ENCODE measurements around the gene ITGB3BP.
"Not testable (repeated sequence)": the region's sequence is repeated elsewhere in the genome, so short reads cannot be mapped to it uniquely, and the experiment has no call there.

ITGB3BP gene

GRCh38 chr1:63501256-63501655 is 21.8 kb downstream of the ITGB3BP start:
- DNase-seq, result no peak

- DNase-seq, result no peak
These were observed 24.9 kb downstream of the ITGB3BP start for GRCh38 chr1:63498106-63498505.

GRCh38 chr1:63497577-63497976 is 25.4 kb downstream of the ITGB3BP start:
- DNase-seq, result no peak

GRCh38 chr1:63487336-63488065 is 35.5 kb downstream of the ITGB3BP start:
- DNase-seq, result no peak

DNA sequence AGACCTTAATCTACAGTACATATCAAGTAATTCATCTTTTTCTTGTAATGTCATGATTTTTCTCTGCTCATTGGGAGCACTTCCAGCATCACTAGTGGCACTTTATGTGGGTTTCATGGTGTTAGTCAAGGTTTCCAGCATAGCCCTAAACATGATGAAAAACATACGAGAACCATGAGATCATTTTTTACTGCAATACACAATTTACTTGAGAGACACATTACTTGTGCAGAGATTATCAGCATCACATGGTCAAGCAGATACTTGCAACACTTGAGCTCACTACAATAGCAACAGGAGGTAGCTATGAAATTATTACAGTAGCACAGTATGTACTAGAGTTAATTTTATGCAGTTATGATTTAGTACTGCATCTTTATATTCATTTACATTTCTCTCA is 36.4 kb downstream of the ITGB3BP start:
- DNase-seq, result no peak

- no peak for DNase-seq
These were observed 43.0 kb downstream of the ITGB3BP start for GRCh38 chr1:63480057-63480456.

- no peak for DNase-seq
These were observed 47.3 kb downstream of the ITGB3BP start for GRCh38 chr1:63475761-63476160.

- DNase-seq, result not testable (repeated sequence)
These were observed 54.3 kb downstream of the ITGB3BP start for GRCh38 chr1:63468683-63469082.

GRCh38 chr1:63466759-63467158 is 56.3 kb downstream of the ITGB3BP start:
- DNase-seq, result no peak

DNA sequence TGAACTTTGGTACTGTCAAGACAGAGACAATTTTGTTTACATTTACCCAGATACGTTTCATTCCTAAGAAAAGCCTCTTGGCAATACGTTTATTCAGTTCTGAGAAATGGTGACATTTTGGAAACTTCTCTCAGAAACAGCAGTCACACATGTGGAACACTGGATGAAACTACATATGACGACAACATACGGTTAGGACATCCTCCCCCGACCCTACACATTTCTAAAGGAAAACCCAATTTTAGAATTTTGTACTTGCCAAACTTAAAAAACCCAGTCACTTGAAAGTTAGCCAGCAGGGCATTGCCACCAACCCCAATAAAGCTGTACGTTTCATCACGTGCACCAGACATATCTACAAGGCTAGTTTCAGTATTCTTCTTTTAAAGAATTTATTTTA is 56.8 kb downstream of the ITGB3BP start:
- no peak for DNase-seq

GRCh38 chr1:63463248-63463647 is 59.8 kb downstream of the ITGB3BP start:
- no peak for DNase-seq

DNA sequence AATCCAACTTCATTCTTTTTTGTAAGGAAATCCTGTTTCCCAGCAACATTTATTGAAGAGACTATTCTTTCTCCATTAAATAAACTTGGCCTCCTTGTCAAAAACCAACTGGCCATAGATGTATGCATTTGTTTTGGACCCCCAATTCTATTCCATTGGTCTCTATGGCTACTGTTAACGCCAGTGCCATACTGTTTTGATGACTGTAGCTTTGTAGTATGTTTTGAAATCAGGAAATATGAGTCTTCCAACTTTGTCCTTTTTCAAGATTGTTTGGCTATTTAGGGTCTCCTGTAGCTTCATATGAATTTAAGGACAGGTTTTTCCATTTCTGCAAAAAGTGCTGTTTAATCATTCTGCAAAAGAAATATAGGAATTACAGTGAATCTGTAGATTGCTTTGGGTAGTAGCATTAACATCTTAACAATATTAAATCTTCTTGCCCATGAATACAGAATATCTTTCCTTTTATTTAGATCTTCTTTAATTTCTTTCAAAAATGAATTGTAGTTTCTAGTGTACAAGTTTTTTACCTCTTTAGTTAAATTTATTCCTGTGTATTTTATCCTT is 61.3 kb downstream of the ITGB3BP start:
- no peak for DNase-seq

GRCh38 chr1:63458750-63459149 is 64.3 kb downstream of the ITGB3BP start:
- no peak for DNase-seq

DNA sequence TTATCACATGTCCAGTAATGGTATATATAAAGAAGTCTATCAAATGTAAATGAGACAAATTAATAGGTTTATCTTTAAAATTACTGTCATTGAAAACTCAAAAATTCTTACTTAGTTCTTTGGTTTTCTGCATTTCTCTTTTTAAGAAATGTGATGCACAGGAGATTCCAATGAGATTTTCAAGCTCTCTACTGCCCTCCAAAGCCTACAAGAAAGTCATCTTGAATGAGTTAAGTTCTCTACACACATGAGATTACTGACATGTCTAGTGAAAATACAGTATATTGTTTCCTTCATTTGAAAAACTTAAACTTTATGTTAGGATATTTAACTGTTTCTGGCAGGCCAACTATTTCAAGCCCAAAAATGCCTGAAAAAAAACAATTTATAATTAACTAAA is 68.8 kb downstream of the ITGB3BP start:
- no peak for DNase-seq

- DNase-seq, result no peak
These were observed 69.8 kb downstream of the ITGB3BP start for GRCh38 chr1:63453232-63453631.

GRCh38 chr1:63450416-63450815 is 72.6 kb downstream of the ITGB3BP start:
- DNase-seq, result no peak

DNA sequence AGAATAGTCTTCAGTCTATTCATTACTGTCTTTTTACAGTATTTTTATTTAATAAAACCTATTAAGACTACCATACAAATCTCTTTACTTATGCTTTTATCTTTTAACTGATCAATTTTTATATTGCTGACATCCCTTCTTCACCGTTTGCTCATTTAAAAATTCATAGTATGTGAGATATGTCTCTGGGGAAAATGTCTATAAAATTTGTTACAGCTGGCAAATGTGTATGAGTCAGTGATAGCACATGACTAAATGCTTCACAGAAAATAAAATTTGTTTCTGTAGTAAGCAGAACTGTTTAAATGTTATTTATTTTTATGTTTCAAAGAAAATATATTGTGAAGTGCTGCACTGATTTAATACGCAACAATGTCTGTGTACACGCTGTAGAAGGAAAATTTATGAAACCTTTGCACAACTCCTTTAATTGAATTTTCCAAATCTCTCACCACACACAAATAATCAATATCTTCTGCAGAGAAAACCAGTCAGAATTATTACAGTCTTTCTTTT is 74.2 kb downstream of the ITGB3BP start:
- no peak for DNase-seq

DNA sequence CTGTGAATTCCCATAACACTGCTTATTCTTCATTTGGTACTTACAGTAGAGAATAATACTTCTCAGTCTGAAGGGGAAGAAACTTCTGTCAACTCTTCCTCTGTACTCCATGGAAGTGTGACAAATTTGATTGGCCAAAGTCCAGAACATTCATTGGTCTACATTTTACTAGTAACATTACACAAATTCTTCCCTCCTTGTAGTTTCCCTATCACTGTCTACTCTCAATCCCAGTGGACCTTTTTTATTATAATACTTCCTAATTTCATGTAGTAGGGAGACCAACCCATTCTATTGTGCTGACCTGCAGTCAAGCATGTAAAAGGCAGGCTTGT is 80.9 kb downstream of the ITGB3BP start:
- DNase-seq, result no peak

DNA sequence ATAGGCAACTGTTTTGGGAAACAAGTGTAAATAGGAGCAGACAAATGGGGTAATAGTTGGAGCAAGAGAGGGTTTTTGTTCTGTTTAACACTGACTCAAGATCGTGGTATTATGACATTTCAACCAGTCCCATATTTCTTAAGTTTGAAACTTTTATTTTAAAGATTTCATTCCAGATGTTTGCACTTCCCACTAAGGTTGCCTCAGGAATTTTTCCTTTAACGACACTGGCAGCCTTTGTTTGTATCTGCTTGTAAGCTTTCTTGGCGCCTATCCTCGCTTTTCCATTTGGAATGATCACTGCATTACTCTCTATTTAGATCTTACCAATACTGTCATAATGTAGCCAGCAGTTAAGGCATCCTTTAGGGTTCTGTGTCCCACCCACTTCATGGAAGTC is 87.9 kb downstream of the ITGB3BP start:
- DNase-seq, result no peak

GRCh38 chr1:63429281-63429680 is 93.7 kb downstream of the ITGB3BP start:
- DNase-seq, result no peak

GRCh38 chr1:63428815-63429214 is 94.2 kb downstream of the ITGB3BP start:
- no peak for DNase-seq

DNA sequence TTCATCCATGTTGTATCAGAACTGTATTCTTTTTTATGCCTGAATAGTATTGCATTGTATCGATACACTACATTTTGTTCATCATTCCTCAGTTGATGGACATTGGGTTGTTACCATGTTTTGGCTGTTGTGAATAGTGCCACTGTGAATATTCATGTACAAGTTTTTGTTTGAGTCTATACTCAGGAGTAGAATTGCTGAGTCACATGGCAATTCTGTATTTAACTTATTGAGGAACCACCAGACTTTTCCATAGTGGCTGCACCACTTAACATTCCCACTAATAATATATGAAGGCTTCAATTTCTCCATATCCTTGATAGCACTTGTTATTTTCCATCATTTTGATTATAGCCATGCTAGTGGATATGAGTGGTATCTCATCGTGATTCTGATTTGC is 99.4 kb downstream of the ITGB3BP start:
- DNase-seq, result no peak

DNA sequence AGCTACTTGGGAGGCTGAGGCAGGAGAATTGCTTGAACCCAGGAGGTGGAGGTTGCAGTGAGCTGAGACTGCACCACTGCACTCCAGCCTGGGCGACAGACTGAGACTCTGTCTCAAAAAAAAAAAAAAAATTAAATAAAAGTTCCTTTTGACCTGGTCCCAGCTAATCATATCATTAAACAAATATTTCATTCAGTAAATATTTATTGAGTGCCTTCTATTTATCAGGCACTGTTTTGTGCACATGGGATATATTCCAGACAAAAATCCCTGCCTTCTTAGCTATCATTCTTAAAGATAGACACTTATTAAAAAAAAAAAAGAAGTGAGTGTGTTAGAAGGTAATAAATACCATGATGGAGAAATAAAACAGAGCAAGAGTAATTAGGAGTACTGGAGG is 102.3 kb downstream of the ITGB3BP start:
- not testable (repeated sequence) for DNase-seq

GRCh38 chr1:63418101-63418500 is 104.9 kb downstream of the ITGB3BP start:
- no peak for DNase-seq
